GM19468 (cell line): ENCODE measurements around the gene PDLIM7.

Experiments used
- ATAC-seq: cut with Tn5 transposase; IDR thresholded peaks from one replicate; pipeline ENCODE4 v1.9.1; 2021; ENCODE audit warnings: mild to moderate bottlenecking, moderate library complexity, moderate number of reproducible peaks; ENCODE audit not compliant: unreplicated experiment; ENCODE audit errors: extremely low read depth

The PDLIM7 gene

GRCh38 chr5:177524941-177525655, 27.7 kb upstream of the PDLIM7 start:
- no peak for ATAC-seq

GRCh38 chr5:177524539-177524900, 27.1 kb upstream of the PDLIM7 start:
- no peak for ATAC-seq

GRCh38 chr5:177523711-177524538, 26.5 kb upstream of the PDLIM7 start:
- ATAC-seq, result no peak

- ATAC-seq, result no peak
These were observed 23.6 kb upstream of the PDLIM7 start for GRCh38 chr5:177520916-177521513.

GRCh38 chr5:177520271-177520670, 22.9 kb upstream of the PDLIM7 start:
- no peak for ATAC-seq

GRCh38 chr5:177519463-177520235, 22.2 kb upstream of the PDLIM7 start:
- ATAC-seq, result no peak

GRCh38 chr5:177516601-177517568, 19.5 kb upstream of the PDLIM7 start, which contains the start of gene DDX41:
TSS of gene DDX41 (minus strand) at chr5:177516961. CDS start at chr5:177516945, 16 bp downstream.
- ATAC-seq, result peak; percentile 83

- ATAC-seq, result no peak
These were observed 18.2 kb upstream of the PDLIM7 start for GRCh38 chr5:177515580-177515979.

GRCh38 chr5:177514541-177514940, 17.1 kb upstream of the PDLIM7 start:
- no peak for ATAC-seq

GRCh38 chr5:177513500-177513899, 16.1 kb upstream of the PDLIM7 start:
- no peak for ATAC-seq

GRCh38 chr5:177512736-177513380, 15.5 kb upstream of the PDLIM7 start:
- ATAC-seq, result no peak

GRCh38 chr5:177511796-177512675, 14.6 kb upstream of the PDLIM7 start:
- no peak for ATAC-seq

- no peak for ATAC-seq
These were observed 13.8 kb upstream of the PDLIM7 start for GRCh38 chr5:177511181-177511580.

- no peak for ATAC-seq
These were observed 13.2 kb upstream of the PDLIM7 start for GRCh38 chr5:177510567-177511053.

- no peak for ATAC-seq
These were observed 12.7 kb upstream of the PDLIM7 start for GRCh38 chr5:177509991-177510566.

- ATAC-seq, result no peak
These were observed 12.1 kb upstream of the PDLIM7 start, which contains the start of gene DOK3 for GRCh38 chr5:177509381-177509951. TSS of gene DOK3 (minus strand) at chr5:177509826. CDS start at chr5:177509540, 286 bp downstream.

GRCh38 chr5:177508837-177509236, 11.4 kb upstream of the PDLIM7 start:
- no peak for ATAC-seq
